ENCODE results near the gene ROR2.

DNA sequence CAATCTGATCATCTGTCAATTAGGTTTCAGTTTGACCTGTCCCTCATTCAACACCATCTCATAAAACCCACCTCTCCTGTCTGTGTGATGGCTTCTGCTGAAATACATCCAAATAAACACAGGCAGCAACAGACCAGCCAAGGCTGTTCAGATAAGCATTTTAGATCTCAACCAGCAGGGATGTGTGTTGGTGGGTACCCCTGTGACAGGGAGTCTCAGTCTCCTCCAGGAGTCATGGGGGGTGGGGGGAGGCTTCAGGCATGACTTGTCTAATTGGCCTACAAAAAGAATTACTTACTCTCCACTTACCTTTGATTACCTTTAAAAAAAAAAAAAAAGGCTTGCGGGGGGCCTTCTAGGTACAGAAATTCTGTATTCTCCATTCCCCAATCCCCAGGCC is 65.9 kb downstream of the ROR2 start:
- TF ChIP-seq, protein P1, sequence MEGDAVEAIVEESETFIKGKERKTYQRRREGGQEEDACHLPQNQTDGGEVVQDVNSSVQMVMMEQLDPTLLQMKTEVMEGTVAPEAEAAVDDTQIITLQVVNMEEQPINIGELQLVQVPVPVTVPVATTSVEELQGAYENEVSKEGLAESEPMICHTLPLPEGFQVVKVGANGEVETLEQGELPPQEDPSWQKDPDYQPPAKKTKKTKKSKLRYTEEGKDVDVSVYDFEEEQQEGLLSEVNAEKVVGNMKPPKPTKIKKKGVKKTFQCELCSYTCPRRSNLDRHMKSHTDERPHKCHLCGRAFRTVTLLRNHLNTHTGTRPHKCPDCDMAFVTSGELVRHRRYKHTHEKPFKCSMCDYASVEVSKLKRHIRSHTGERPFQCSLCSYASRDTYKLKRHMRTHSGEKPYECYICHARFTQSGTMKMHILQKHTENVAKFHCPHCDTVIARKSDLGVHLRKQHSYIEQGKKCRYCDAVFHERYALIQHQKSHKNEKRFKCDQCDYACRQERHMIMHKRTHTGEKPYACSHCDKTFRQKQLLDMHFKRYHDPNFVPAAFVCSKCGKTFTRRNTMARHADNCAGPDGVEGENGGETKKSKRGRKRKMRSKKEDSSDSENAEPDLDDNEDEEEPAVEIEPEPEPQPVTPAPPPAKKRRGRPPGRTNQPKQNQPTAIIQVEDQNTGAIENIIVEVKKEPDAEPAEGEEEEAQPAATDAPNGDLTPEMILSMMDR (IDR thresholded peaks at IDR 0.05 in 8 of 11, conservative IDR thresholded peaks at IDR 0.05 in 3 of 11): no peak
- no peak for TF ChIP-seq POLR2AphosphoS5 (IDR thresholded peaks at IDR 0.05)
- no peak for TF ChIP-seq POLR2A (IDR thresholded peaks at IDR 0.05)
